ENCODE results near the gene SRP54. TPM values are rescaled to one million over a fixed set of nuclear protein-coding genes. Genes with fewer than 3 reads are reported as not detected.

SRP54 gene
- total and polyA plus RNA-seq, 2 of the 13 experiments (the other 11 are each of a cell fraction or from before 2014, with no cell fraction given): 42.2 to 207 TPM

DNA sequence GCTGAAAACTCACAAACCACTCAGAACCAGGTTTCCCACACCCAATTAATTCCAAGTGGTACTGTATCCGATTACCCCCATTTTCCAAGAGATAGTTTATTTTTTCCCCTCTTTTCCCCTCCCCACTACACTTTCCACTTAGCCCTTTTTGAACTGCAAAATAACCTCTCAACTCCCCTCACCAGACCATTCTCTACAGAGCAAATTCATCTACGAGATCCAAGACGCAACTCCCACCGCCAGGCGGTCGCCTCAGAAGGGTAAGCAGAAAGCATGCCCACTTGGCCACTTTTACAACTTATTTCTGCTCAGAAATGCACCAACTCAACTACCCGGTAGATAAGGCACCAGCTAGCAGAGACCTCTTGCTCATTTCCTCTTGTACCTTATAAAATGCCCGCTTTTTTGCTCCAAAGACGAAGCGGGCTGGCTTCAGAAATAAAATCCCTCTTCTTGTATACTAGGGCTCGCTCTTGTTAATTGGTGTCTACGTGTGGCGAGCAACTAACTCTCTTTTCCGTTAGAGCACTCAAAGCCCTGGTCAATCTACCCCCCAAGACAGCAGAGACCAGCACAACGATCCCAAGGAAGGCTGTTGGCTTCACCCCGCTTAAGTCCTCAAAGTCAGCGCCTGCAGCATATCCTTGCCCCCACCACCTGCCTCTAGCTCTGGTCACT lies 910 bp upstream of the SRP54 start:
- Histone ChIP-seq H3K9me3 (ENCODE audit: low read length) (no peaks in the 10 kb centered on the region), H3K27ac (ENCODE audit: extremely low read length, insufficient read depth, low read length) (peak overlapping the region; percentile 93), H2AFZ (ENCODE audit: low read length) (peak overlapping the region; percentile 24), H3K27me3 (ENCODE audit: control insufficient read depth in 1 of 2, insufficient read depth in 2 of 2, low read length in 2 of 2) (peaks cover 0 to 3% of the 10 kb centered on the region in 2 experiments; a peak in 1 of 5 replicates), H3K4me3 (replicated peaks in 1 of 3; ENCODE audit: insufficient read depth in 1 of 3, low read depth in 2 of 3, low read length in 3 of 3) (peak overlapping the region; percentile 78 to 84 (median 80)), H3K4me2 (ENCODE audit: low read depth, low read length) (peak overlapping the region; percentile 87), H4K20me1 (ENCODE audit: insufficient read depth, low read length) (peaks cover 5% of the 10 kb centered on the region; the same call in 1 of the 2 replicates), H3K36me3 (replicated peaks in 1 of 2; ENCODE audit: control insufficient read depth in 1 of 2, insufficient read depth in 2 of 2, low read length in 2 of 2) (peaks cover 0 to under 1% of the 10 kb centered on the region in 2 experiments; a peak in 1 of 5 replicates), H3K9ac (ENCODE audit: insufficient read depth, low read depth, low read length) (peak overlapping the region; percentile 93), H3K79me2 (ENCODE audit: insufficient read depth, low read length) (peaks cover 90% of the 10 kb centered on the region), H3K4me1 (ENCODE audit: insufficient read depth, low read length) (peaks cover 52% of the 10 kb centered on the region)
- no peak for FAIRE-seq
- WGBS (ENCODE audit: low lambda C conversion rate): under 1% methylated on average over 17 of the region's 17 CpGs
- ChIA-PET CTCF (ENCODE audit: low intra/inter-chr PET ratio, low total read pairs) (no interaction called here), POLR2A (interaction anchor here (0.6 to 4.8 kb wide), 63 partner anchors 7 to 521 kb away, joined by 3 to 101 read pairs (median 4); partner anchors contain the start of genes BAZ1A, CFL2, FAM177A1 and NFKBIA)
- in situ Hi-C loops (cut with HindIII; ENCODE audit: extremely low pct_ligation_motif_present, low pct_unique_long_range_greater_than_20kb): loop anchor here (5.0 kb wide), 1 partner anchor 65 kb away; the partner anchor contains the start of gene FAM177A1
- intact Hi-C loops (cut with micrococcal nuclease; ENCODE audit: unreplicated experiment): loop anchor here (1.0 to 10.0 kb wide), 10 partner anchors 64 to 517 kb away; partner anchors contain the start of genes BAZ1A, FAM177A1, PRORP and PSMA6
- DNase-seq (ENCODE audit: low spot score): no peak
- BruUV-seq (replicated peaks): no TSS peak
- ATAC-seq: peak; percentile 7
- TF ChIP-seq KDM6A (CRISPR knock-in tag; IDR thresholded peaks at IDR 0.05; ENCODE audit: low read depth) (peak; percentile 70; the same call in 1 of the 2 replicates), CBX2 (IDR thresholded peaks at IDR 0.05; ENCODE audit: low read depth, low read length) (no peak), CBX2 (CRISPR knock-in tag; IDR thresholded peaks at IDR 0.05; ENCODE audit: low read depth) (peak; percentile 96; the same call in 1 of the 2 replicates), MIXL1 (CRISPR knock-in tag; IDR thresholded peaks at IDR 0.05) (no peak), RFXANK (CRISPR knock-in tag; IDR thresholded peaks at IDR 0.05) (no peak), GPN1 (CRISPR knock-in tag; IDR thresholded peaks at IDR 0.05; ENCODE audit: borderline replicate concordance) (0 out of 2 replicates have a peak, but pooled peaks have one; percentile 90), MED1 (CRISPR knock-in tag; IDR thresholded peaks at IDR 0.05) (no peak), ATRX (CRISPR knock-in tag; IDR thresholded peaks at IDR 0.05; ENCODE audit: borderline replicate concordance) (0 out of 2 replicates have a peak, but pooled peaks have one; percentile 79), FOXA1 (IDR thresholded peaks at IDR 0.05) (no peak), FOXA1 (CRISPR knock-in tag; IDR thresholded peaks at IDR 0.05) (0 out of 2 replicates have a peak, but pooled peaks have one; percentile 13), ZNF749 (CRISPR knock-in tag; IDR thresholded peaks at IDR 0.05; ENCODE audit: borderline replicate concordance) (peak; percentile 82; the same call in 1 of the 2 replicates), MBNL3 (CRISPR knock-in tag; conservative IDR thresholded peaks at IDR 0.05) (peak; percentile 53; the same call in 1 of the 2 replicates), FOSL1 (CRISPR knock-in tag; IDR thresholded peaks at IDR 0.05; ENCODE audit: borderline replicate concordance) (no peak), ZNF644 (CRISPR knock-in tag; IDR thresholded peaks at IDR 0.05; ENCODE audit: low read depth) (peak; percentile 39; the same call in 1 of the 2 replicates), GTF3A (CRISPR knock-in tag; conservative IDR thresholded peaks at IDR 0.05) (peak; percentile 99), DNMT3B (CRISPR knock-in tag; conservative IDR thresholded peaks at IDR 0.05) (no peak; the same call in 1 of the 2 replicates), ZNF775 (CRISPR knock-in tag; IDR thresholded peaks at IDR 0.05; ENCODE audit: borderline replicate concordance) (peak; percentile 97)
- TF ChIP-seq, protein P1, sequence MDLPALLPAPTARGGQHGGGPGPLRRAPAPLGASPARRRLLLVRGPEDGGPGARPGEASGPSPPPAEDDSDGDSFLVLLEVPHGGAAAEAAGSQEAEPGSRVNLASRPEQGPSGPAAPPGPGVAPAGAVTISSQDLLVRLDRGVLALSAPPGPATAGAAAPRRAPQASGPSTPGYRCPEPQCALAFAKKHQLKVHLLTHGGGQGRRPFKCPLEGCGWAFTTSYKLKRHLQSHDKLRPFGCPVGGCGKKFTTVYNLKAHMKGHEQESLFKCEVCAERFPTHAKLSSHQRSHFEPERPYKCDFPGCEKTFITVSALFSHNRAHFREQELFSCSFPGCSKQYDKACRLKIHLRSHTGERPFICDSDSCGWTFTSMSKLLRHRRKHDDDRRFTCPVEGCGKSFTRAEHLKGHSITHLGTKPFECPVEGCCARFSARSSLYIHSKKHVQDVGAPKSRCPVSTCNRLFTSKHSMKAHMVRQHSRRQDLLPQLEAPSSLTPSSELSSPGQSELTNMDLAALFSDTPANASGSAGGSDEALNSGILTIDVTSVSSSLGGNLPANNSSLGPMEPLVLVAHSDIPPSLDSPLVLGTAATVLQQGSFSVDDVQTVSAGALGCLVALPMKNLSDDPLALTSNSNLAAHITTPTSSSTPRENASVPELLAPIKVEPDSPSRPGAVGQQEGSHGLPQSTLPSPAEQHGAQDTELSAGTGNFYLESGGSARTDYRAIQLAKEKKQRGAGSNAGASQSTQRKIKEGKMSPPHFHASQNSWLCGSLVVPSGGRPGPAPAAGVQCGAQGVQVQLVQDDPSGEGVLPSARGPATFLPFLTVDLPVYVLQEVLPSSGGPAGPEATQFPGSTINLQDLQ (CRISPR knock-in tag; IDR thresholded peaks at IDR 0.05): no peak
- TF ChIP-seq, protein P2, sequence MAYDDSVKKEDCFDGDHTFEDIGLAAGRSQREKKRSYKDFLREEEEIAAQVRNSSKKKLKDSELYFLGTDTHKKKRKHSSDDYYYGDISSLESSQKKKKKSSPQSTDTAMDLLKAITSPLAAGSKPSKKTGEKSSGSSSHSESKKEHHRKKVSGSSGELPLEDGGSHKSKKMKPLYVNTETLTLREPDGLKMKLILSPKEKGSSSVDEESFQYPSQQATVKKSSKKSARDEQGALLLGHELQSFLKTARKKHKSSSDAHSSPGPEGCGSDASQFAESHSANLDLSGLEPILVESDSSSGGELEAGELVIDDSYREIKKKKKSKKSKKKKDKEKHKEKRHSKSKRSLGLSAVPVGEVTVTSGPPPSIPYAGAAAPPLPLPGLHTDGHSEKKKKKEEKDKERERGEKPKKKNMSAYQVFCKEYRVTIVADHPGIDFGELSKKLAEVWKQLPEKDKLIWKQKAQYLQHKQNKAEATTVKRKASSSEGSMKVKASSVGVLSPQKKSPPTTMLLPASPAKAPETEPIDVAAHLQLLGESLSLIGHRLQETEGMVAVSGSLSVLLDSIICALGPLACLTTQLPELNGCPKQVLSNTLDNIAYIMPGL (CRISPR knock-in tag; IDR thresholded peaks at IDR 0.05; ENCODE audit: borderline replicate concordance in 1 of 2, low read depth in 1 of 2): no peak
- TF ChIP-seq, protein P3, sequence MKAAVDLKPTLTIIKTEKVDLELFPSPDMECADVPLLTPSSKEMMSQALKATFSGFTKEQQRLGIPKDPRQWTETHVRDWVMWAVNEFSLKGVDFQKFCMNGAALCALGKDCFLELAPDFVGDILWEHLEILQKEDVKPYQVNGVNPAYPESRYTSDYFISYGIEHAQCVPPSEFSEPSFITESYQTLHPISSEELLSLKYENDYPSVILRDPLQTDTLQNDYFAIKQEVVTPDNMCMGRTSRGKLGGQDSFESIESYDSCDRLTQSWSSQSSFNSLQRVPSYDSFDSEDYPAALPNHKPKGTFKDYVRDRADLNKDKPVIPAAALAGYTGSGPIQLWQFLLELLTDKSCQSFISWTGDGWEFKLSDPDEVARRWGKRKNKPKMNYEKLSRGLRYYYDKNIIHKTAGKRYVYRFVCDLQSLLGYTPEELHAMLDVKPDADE (CRISPR knock-in tag; IDR thresholded peaks at IDR 0.05): no peak
